NCI-H510A (cell line): ENCODE results near the gene RADIL.

ENCODE experiments used
- DNase-seq: peaks from one replicate; lab custom pipeline; 2025; lab: John Stamatoyannopoulos, UW

The RADIL gene

GRCh38 chr7:4775250-4775847 is 108.2 kb downstream of the RADIL start, which contains the start of gene AP5Z1:
TSS of gene AP5Z1 (plus strand) at chr7:4775623. CDS start at chr7:4775716, 93 bp downstream.
- DNase-seq, result peak; percentile 92

GRCh38 chr7:4774658-4775249 is 108.8 kb downstream of the RADIL start:
- no peak for DNase-seq

GRCh38 chr7:4774007-4774406 is 109.5 kb downstream of the RADIL start:
- DNase-seq, result no peak

- no peak for DNase-seq
Observed at GRCh38 chr7:4772306-4772705, 111.2 kb downstream of the RADIL start.

- DNase-seq, result no peak
Observed at GRCh38 chr7:4771737-4772136, 111.8 kb downstream of the RADIL start.

GRCh38 chr7:4770886-4771285 is 112.6 kb downstream of the RADIL start:
- no peak for DNase-seq

- DNase-seq, result no peak
Observed at GRCh38 chr7:4769761-4770160, 113.8 kb downstream of the RADIL start.

GRCh38 chr7:4768597-4769569 is 114.6 kb downstream of the RADIL start:
- DNase-seq, result no peak

- no peak for DNase-seq
Observed at GRCh38 chr7:4766666-4767519, 116.6 kb downstream of the RADIL start.

GRCh38 chr7:4765776-4766490 is 117.6 kb downstream of the RADIL start:
- DNase-seq, result no peak

- no peak for DNase-seq
Observed at GRCh38 chr7:4764402-4765007, 119.0 kb downstream of the RADIL start.

- DNase-seq, result no peak
Observed at GRCh38 chr7:4763794-4764185, 119.7 kb downstream of the RADIL start.

- DNase-seq, result no peak
Observed at GRCh38 chr7:4763091-4763793, 120.3 kb downstream of the RADIL start.

GRCh38 chr7:4762121-4763055 is 121.1 kb downstream of the RADIL start:
- DNase-seq, result no peak

- no peak for DNase-seq
Observed at GRCh38 chr7:4760952-4761351, 122.6 kb downstream of the RADIL start.

- no peak for DNase-seq
Observed at GRCh38 chr7:4759211-4759610, 124.3 kb downstream of the RADIL start.

GRCh38 chr7:4758791-4759190 is 124.7 kb downstream of the RADIL start:
- DNase-seq, result no peak

GRCh38 chr7:4758111-4758510 is 125.4 kb downstream of the RADIL start:
- DNase-seq, result no peak

- DNase-seq, result no peak
Observed at GRCh38 chr7:4755045-4755444, 128.5 kb downstream of the RADIL start.
